HepG2 (cell line): Measurements from ENCODE around the gene MAOB. TPM values are rescaled to one million over a fixed set of nuclear protein-coding genes. Genes with fewer than 3 reads are reported as not detected.
"Not testable (repeated sequence)": the region's sequence is repeated elsewhere in the genome, so short reads cannot be mapped to it uniquely, and the experiment has no call there.

Source experiments
- ATAC-seq: fragments of 200-7000 bp; cut with Tn5 transposase; 3 replicates; pipeline ENCODE4 v1.9.1; 2020; ENCODE audit warnings: mild to moderate bottlenecking, moderate library complexity
- BruUV-seq: library from RNA; stranded (reverse); fragments of 400-500 nt; replicated peaks from 2 replicates; lab custom pipeline; 2021; lab: Mats Ljungman, UMichigan
- CTCF ChIA-PET: fragments of 300-600 bp; formaldehyde crosslinking; extraction: SDS; loops from one replicate; lab custom pipeline; 2021; ENCODE audit warnings: low total read pairs, inconsistent platforms, low intra/inter-chr PET ratio; lab: Yijun Ruan, JAX
- POLR2A ChIA-PET: fragments of 350-600 bp; sonication (Branson Sonifier 250); formaldehyde crosslinking; loops from one replicate; lab custom pipeline; 2020; ENCODE audit warnings: antibody characterized with exemption, inconsistent platforms; lab: Yijun Ruan, JAX
- DNase-seq: peaks from one replicate; pipeline ENCODE4 v3.0.0-alpha.2; 2015; ENCODE audit warnings: low spot score
- FAIRE-seq: peaks from 3 replicates; lab custom pipeline; 2011; peaks lifted over from hg19 to GRCh38; lab: Jason Lieb, UNC
- H2AFZ ChIP-seq: one replicate; pipeline ENCODE4 v1.6.1; 2011; ENCODE audit warnings: low read length, inconsistent platforms
- H3K27ac ChIP-seq: fragments of 300-600 bp; 3 replicates; pipeline ENCODE4 v1.8.0; 2011; ENCODE audit warnings: mixed run types, mild to moderate bottlenecking, mixed read lengths, low read length, inconsistent platforms; ENCODE audit not compliant: insufficient read depth; ENCODE audit errors: extremely low read length
- H3K27me3 ChIP-seq, 2 experiments: fragments of 200-600 bp in 1 of 2; 2 replicates in 1 of 2; 3 replicates in 1 of 2; pipeline versions ENCODE4 v1.6.0 to v1.8.0; 2011; ENCODE audit warnings: low read length in 2 of 2, mild to moderate bottlenecking in 2 of 2, moderate library complexity in 2 of 2, inconsistent platforms in 1 of 2; ENCODE audit not compliant: insufficient read depth in 2 of 2, control insufficient read depth in 1 of 2
- H3K36me3 ChIP-seq, 2 experiments: fragments of 200-600 bp in 1 of 2; replicated peaks in 1 of 2; 2 replicates in 1 of 2; 3 replicates in 1 of 2; pipeline versions ENCODE4 v1.5.1 to v1.8.0; 2011; ENCODE audit warnings: low read length in 2 of 2, inconsistent platforms in 1 of 2; ENCODE audit not compliant: insufficient read depth in 2 of 2, control insufficient read depth in 1 of 2
- H3K4me1 ChIP-seq: 2 replicates; pipeline ENCODE4 v1.5.1; 2012; ENCODE audit warnings: low read length, inconsistent platforms; ENCODE audit not compliant: insufficient read depth
- H3K4me2 ChIP-seq: 2 replicates; pipeline ENCODE4 v1.6.0; 2011; ENCODE audit warnings: low read depth, low read length, inconsistent platforms
- H3K4me3 ChIP-seq, 3 experiments: fragments of 200-600 bp in 1 of 3; sonication (generic), shearing (Covaris generic) in 1 of 3; replicated peaks in 1 of 3; 2 replicates each; pipeline ENCODE4 v1.5.1; 2011 to 2016; ENCODE audit warnings: low read length in 3 of 3, inconsistent platforms in 2 of 3, low read depth in 2 of 3, mild to moderate bottlenecking in 2 of 3, control low read depth in 1 of 3, mixed read lengths in 1 of 3; ENCODE audit not compliant: insufficient read depth in 1 of 3
- H3K79me2 ChIP-seq: one replicate; pipeline ENCODE4 v1.6.1; 2011; ENCODE audit warnings: low read length, inconsistent platforms; ENCODE audit not compliant: insufficient read depth
- H3K9ac ChIP-seq: 2 replicates; pipeline ENCODE4 v1.6.0; 2011; ENCODE audit warnings: mild to moderate bottlenecking, low read depth, low read length, inconsistent platforms; ENCODE audit not compliant: insufficient read depth
- H3K9me3 ChIP-seq: 2 replicates; pipeline ENCODE4 v1.5.1; 2012; ENCODE audit warnings: mild to moderate bottlenecking, low read length
- H4K20me1 ChIP-seq: 2 replicates; pipeline ENCODE4 v1.6.0; 2011; ENCODE audit warnings: inconsistent platforms, mild to moderate bottlenecking, low read length, moderate library complexity; ENCODE audit not compliant: insufficient read depth
- ARID5B ChIP-seq: IDR thresholded peaks from 2 replicates; pipeline ENCODE4 v1.4.0; 2020; ENCODE audit warnings: mild to moderate bottlenecking, missing genetic modification reagents
- HNF4A ChIP-seq: sonication (generic); formaldehyde crosslinking; IDR thresholded peaks from 2 replicates; pipeline ENCODE4 v1.4.0; 2020; ENCODE audit warnings: missing genetic modification reagents
- NR2C2 ChIP-seq: sonication (generic); formaldehyde crosslinking; IDR thresholded peaks from 2 replicates; pipeline ENCODE4 v1.4.0; 2020; ENCODE audit warnings: missing genetic modification reagents, mild to moderate bottlenecking, moderate library complexity, borderline replicate concordance
- NR2F1 ChIP-seq, 2 experiments: fragments of 450-650 bp in 1 of 2; formaldehyde crosslinking in 1 of 2; IDR thresholded peaks; 2 replicates each; pipeline versions ENCODE4 v1.5.0 to v1.6.1; 2016 to 2020; ENCODE audit warnings: mild to moderate bottlenecking in 1 of 2, missing compliant biosample characterization in 1 of 2, missing genetic modification reagents in 1 of 2, moderate library complexity in 1 of 2
- NR2F6 ChIP-seq, 2 experiments: IDR thresholded peaks; 2 replicates each; pipeline ENCODE4 v1.6.1; 2016; ENCODE audit warnings: antibody characterized with exemption in 1 of 2, mild to moderate bottlenecking in 1 of 2
- ONECUT2 ChIP-seq: sonication (generic); formaldehyde crosslinking; IDR thresholded peaks from 2 replicates; pipeline ENCODE4 v1.4.0; 2020; ENCODE audit warnings: missing genetic modification reagents
- RARA ChIP-seq: IDR thresholded peaks from 2 replicates; pipeline ENCODE4 v1.6.1; 2016; ENCODE audit warnings: missing genetic modification reagents, missing compliant biosample characterization
- SALL1 ChIP-seq: sonication (generic); formaldehyde crosslinking; IDR thresholded peaks from 2 replicates; pipeline ENCODE4 v1.8.0; 2022; ENCODE audit warnings: mild to moderate bottlenecking, missing genetic modification reagents
- ZNF460 ChIP-seq: sonication (generic); formaldehyde crosslinking; IDR thresholded peaks from 2 replicates; pipeline ENCODE4 v1.5.1; 2020; ENCODE audit warnings: missing genetic modification reagents, mild to moderate bottlenecking, borderline replicate concordance
- WGBS: methylation state at CpG from one replicate; pipeline ENCODE4 v1.1.6; 2017; ENCODE audit warnings: low lambda C conversion rate; 5-methylcytosine and 5-hydroxymethylcytosine counted together
- in situ Hi-C: cut with HindIII; loops from 2 replicates; pipeline ENCODE4 v1.10.0; 2017; ENCODE audit warnings: low pct_unique_long_range_greater_than_20kb; ENCODE audit not compliant: extremely low pct_ligation_motif_present
- intact Hi-C: fragments of 100-400 bp; cut with micrococcal nuclease; formaldehyde crosslinking; loops from one replicate; pipeline ENCODE4 v1.10.0; 2022; ENCODE audit not compliant: unreplicated experiment
- polyA plus RNA-seq, 8 experiments: library from polyadenylated mRNA; depleted of rRNA in 3 of 8; stranded (reverse) in 7 of 8; unstranded in 1 of 8; fragments of >200 nt; fragmentation: Illumina TruSeq in 4 of 8; extraction: Trizol in 4 of 8; gene quantifications; 2 replicates each; pipeline versions ENCODE4 v1.2.1 to v1.2.3, GENCODE V29; 2011 to 2016; ENCODE audit warnings: low read depth in 4 of 8, missing spikeins in 1 of 8, mixed read lengths in 1 of 8; ENCODE audit not compliant: insufficient read depth in 1 of 8
- total RNA-seq, 5 experiments: library from RNA; depleted of rRNA; stranded (reverse); fragments of >200 nt; fragmentation: Illumina TruSeq; extraction: Trizol; gene quantifications; 2 replicates each; pipeline ENCODE4 v1.2.3, GENCODE V29; 2016; ENCODE audit warnings: low read depth in 1 of 5

The MAOB gene
- total and polyA plus RNA-seq, 2 of the 13 experiments (the other 11 are each of a cell fraction or from before 2014, with no cell fraction given) = 11.0 to 19.0 TPM

- H3K27me3 ChIP-seq, H3K36me3 ChIP-seq, H3K9ac ChIP-seq, H3K9me3 ChIP-seq, H2AFZ ChIP-seq, H3K79me2 ChIP-seq, H4K20me1 ChIP-seq, ATAC-seq, intact Hi-C loops, H3K4me2 ChIP-seq, H3K27ac ChIP-seq, POLR2A ChIA-PET, BruUV-seq, CTCF ChIA-PET, DNase-seq, FAIRE-seq, H3K4me1 ChIP-seq, in situ Hi-C loops, H3K4me3 ChIP-seq: not testable (repeated sequence)
- 87% methylated on average over 3 of the region's 3 CpGs for WGBS
Observed at GRCh38 chrX:43922032-43922431, 39.8 kb upstream of the MAOB start.

GRCh38 chrX:43910772-43911171 is 28.5 kb upstream of the MAOB start:
- H3K9me3 ChIP-seq, DNase-seq, in situ Hi-C loops, H3K36me3 ChIP-seq, H3K27me3 ChIP-seq, BruUV-seq, H3K9ac ChIP-seq, H3K79me2 ChIP-seq, H4K20me1 ChIP-seq, POLR2A ChIA-PET, H3K4me2 ChIP-seq, H3K27ac ChIP-seq, CTCF ChIA-PET, H3K4me3 ChIP-seq, H3K4me1 ChIP-seq, H2AFZ ChIP-seq, intact Hi-C loops: not testable (repeated sequence)
- ATAC-seq (peak; percentile 67), FAIRE-seq (peak; percentile 52)
- WGBS = 12% methylated on average over 7 of the region's 8 CpGs
- 0 out of 2 replicates have a peak, but pooled peaks have one; percentile 15 for TF ChIP-seq SALL1
- TF ChIP-seq RARA (CRISPR knock-in tag) = peak; percentile 74
- TF ChIP-seq HNF4A = 0 out of 2 replicates have a peak, but pooled peaks have one; percentile 22
- TF ChIP-seq NR2F1 (CRISPR knock-in tag; IDR thresholded peaks at IDR 0.05) = peak; percentile 43 to 65; a peak in 2 of 4 replicates
- peak; percentile 83; the same call in 1 of the 2 replicates for TF ChIP-seq ZNF460
- TF ChIP-seq NR2C2 = 0 out of 2 replicates have a peak, but pooled peaks have one; percentile 41
- peak; percentile 85 for TF ChIP-seq ONECUT2 (CRISPR knock-in tag)
- TF ChIP-seq NR2F6 (IDR thresholded peaks at IDR 0.05) = peak; percentile 76
- TF ChIP-seq NR2F6 (CRISPR knock-in tag; IDR thresholded peaks at IDR 0.05) = peak; percentile 73
- 0 out of 2 replicates have a peak, but pooled peaks have one; percentile 18 for TF ChIP-seq ARID5B (CRISPR knock-in tag)
